Measurements from ENCODE around the gene PLCD3.

GRCh38 chr17:45143767-45144198 lies 11.5 kb upstream of the PLCD3 start:
- TF ChIP-seq, protein P1, sequence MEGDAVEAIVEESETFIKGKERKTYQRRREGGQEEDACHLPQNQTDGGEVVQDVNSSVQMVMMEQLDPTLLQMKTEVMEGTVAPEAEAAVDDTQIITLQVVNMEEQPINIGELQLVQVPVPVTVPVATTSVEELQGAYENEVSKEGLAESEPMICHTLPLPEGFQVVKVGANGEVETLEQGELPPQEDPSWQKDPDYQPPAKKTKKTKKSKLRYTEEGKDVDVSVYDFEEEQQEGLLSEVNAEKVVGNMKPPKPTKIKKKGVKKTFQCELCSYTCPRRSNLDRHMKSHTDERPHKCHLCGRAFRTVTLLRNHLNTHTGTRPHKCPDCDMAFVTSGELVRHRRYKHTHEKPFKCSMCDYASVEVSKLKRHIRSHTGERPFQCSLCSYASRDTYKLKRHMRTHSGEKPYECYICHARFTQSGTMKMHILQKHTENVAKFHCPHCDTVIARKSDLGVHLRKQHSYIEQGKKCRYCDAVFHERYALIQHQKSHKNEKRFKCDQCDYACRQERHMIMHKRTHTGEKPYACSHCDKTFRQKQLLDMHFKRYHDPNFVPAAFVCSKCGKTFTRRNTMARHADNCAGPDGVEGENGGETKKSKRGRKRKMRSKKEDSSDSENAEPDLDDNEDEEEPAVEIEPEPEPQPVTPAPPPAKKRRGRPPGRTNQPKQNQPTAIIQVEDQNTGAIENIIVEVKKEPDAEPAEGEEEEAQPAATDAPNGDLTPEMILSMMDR (optimal IDR thresholded peaks at IDR 0.05 in 1 of 3, IDR thresholded peaks at IDR 0.05 in 1 of 3, conservative IDR thresholded peaks at IDR 0.05 in 1 of 3; ENCODE audit: extremely low read depth in 1 of 3, insufficient read depth in 2 of 3, low read length in 3 of 3), result no peak
- TF ChIP-seq EZH2 (IDR thresholded peaks at IDR 0.05; ENCODE audit: low read length), result no peak
